Astrocyte of the hippocampus (primary cell): ENCODE data around the gene CYB561D1.

ENCODE experiments used
- DNase-seq: peaks from one replicate; pipeline ENCODE4 v3.0.0; 2011; ENCODE audit warnings: low read depth, low spot score

The CYB561D1 gene

GRCh38 chr1:109479901-109480300 is 14.0 kb upstream of the CYB561D1 start:
- DNase-seq = no peak

DNA sequence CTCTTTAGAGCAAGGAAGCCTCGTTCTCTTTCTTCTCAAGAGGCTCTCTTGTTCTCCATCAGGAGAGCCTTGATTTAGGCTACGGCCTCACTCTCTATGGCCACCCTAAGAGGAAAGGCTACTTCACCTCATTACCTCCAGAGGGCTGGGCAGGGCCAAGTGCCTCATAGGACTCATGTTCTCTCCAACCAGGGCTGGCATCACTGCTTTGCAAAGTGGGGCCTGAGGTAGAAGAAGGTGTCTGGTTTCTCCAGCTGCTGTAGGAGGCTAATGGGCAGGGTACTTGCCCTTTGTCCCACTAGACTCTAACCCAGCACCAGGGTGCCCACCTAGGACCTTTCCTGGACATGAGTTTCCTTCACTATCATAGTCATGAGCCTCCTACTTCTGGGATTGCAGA is 12.2 kb upstream of the CYB561D1 start:
- no peak for DNase-seq

DNA sequence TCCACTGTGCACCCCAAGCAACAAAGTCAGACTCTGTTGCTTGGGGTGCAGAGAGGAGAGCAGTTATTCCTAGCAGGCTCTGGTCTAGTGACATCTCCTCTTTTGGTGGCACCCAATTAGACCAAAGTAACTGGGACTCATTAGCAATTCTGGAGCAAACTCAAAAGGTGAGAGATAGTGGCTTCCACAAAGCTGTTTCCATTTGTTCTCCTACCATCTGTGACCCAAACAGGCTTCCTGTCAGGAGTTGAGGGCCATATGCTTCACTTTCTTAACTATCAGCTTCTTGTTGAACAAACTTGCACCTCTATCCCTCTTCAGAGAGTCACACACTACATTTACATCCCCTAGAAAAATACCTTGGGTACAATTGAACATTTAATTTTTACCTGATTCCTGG is 11.7 kb upstream of the CYB561D1 start:
- no peak for DNase-seq

DNA sequence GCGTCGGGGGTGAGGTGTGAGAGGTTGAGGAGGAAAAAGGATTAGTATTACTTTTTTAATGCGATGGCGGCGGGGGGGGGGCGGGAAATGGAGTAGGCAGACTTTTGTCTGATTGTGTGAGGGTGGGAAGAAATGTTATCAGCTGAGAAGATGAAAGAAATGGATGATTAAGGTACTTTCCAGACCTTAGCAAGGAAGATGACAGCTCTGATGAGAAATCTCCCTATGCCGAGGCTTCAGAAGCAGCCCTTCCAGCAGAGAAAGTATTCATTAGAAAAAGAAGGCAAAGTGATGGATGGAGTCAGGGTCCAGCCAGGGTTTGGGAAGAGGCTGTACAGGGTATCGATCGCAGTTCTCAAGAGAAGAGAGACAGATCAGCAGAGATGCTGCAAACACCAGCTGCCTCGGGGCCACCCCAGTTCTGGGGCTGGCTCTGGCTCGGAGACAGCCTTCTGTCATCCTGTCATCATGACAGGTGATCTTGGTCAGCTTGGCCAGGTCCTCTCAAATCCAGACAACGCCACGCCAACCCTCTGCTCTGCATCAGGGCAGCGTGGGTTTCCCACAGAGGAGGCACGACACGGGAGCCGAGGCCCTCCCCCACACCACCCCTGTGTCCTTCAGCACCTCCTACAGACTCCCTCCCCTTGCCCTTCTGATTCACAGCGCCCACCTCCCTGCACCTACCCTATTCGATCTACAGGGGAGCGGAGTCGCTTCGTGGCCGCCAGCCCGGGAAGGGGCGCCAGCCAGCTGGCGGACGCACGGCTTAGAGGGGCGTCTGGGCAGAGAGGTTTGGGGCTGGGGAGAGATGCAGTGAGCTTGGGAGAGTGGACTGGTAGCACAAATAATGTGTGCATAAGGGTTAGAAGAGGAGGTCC is 10.9 kb upstream of the CYB561D1 start:
- no peak for DNase-seq

DNA sequence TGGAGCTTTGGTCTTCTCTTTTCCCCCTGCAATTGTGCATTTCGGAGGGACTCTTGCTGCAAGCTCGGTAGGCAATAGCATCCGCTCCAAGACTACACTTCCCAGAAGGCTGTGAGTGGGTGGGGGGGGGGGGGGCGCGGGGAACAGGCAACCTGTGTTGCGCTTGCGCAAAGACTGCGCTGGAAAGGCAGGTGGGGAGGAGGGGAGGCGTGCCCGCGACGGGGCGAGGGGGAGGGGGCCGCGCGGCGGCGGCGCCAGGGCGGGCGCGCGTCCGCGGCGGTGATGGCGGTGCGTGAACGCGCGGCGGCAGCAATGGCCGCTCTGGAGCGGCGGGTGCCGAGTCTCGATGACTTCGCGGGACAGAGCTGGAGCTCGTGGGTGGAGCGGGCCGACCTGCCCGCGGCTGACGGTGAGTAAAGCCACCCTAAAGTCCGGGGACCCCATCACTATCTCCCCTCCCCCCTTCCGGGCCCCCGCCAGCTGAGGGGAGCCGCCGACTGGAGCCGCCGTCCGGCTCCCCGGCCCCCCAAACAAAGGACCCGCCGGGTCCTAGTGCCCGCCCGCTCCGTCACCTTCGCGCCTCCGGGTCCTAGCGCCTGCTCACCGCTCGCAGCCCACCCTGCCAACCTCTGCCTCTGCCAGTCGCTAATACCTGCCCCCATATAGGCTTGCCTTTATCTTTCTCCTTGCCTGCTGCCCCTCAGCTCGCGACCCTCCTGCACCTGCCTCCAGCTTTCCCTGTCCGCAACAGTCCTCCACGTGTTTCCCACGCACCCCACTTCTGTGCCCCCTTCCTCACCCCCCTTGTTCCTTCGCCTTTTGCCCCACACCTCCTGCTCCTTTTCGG is 10.0 kb upstream of the CYB561D1 start, which contains the start of gene ATXN7L2:
ATXN7L2 (plus strand) TSS at position 234 of the 847 bp plus-strand sequence; CDS start at position 283, 49 bp downstream.
- DNase-seq = peak; percentile 98

DNA sequence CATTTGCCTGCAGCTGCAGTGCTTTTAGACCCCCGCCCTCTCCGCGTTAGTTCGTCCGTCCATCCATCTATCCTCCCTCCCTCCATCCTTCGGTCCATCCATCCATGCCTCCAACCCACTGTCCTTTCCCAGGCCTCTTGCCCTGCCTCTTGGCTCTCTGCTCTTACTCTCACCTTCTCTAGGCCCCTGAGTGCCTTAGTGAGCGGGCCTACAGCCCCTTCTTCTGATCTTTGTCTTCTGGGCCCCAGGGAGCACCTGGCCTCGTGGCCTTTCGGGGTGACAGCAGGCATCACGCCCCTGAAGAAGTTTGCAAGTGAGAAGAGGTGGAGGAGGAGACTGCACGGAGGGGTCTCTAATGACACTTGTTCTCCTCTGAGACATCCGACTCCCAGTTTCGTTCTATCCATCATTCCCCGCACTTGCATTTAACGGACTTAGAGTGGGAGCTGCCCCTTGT is 9.3 kb upstream of the CYB561D1 start:
- DNase-seq = peak; percentile 10

DNA sequence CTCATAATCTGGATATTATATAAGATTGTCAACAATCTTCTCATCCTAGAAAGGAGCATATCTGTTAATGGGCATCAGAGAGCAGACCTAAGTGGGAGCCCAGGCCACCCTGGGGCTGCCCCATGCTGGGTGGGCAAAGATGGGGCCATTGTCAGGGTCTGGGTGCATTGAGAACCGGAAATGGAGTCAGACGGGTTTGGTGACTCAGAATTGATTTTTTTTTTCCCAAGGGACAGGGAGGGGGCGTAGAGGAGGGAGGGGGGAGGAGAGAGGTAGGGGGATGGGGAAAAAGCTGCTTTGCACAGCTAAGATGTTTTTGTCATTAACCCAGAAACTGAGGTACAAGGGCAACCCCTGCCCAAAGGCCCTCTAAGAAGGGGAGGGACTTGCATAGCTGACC is 8.9 kb upstream of the CYB561D1 start:
- no peak for DNase-seq

GRCh38 chr1:109487261-109487660 is 6.6 kb upstream of the CYB561D1 start:
- DNase-seq = no peak

DNA sequence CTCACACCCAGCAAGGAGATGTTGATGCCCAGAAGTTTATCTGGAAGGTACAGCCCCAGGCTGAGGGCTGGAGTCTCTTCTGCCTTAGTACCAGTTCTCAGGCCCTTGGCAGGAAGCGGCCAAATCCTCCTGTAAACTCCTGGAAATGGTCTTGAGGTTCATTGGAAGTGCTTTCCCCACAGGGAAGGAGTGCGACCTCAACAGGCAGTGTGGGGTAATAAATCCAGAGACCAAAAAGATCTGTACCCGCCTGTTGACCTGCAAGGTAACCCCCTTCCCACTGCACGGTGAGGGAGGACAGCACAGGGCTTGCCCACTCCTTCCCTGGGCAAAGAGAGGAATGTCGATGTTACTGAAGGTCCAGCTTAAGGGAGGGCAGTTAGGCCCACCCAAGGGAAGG is 5.7 kb upstream of the CYB561D1 start:
- no peak for DNase-seq

DNA sequence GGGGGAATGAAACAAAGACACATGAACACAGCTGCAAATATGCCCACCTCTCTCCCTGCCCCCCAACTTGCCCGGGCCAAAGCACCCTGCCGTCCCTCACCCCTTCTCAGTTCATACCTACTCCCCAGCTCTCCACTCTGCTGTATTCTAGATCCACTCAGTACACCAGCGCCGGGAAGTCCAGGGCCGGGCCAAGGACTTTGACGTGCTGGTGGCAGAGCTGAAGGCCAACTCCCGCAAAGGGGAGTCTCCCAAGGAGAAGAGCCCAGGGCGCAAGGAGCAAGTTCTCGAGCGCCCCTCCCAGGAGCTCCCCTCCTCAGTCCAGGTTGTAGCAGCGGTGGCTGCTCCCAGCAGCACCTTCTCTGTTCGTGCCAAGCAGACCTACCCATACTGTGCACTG is 5.2 kb upstream of the CYB561D1 start:
- DNase-seq = no peak

DNA sequence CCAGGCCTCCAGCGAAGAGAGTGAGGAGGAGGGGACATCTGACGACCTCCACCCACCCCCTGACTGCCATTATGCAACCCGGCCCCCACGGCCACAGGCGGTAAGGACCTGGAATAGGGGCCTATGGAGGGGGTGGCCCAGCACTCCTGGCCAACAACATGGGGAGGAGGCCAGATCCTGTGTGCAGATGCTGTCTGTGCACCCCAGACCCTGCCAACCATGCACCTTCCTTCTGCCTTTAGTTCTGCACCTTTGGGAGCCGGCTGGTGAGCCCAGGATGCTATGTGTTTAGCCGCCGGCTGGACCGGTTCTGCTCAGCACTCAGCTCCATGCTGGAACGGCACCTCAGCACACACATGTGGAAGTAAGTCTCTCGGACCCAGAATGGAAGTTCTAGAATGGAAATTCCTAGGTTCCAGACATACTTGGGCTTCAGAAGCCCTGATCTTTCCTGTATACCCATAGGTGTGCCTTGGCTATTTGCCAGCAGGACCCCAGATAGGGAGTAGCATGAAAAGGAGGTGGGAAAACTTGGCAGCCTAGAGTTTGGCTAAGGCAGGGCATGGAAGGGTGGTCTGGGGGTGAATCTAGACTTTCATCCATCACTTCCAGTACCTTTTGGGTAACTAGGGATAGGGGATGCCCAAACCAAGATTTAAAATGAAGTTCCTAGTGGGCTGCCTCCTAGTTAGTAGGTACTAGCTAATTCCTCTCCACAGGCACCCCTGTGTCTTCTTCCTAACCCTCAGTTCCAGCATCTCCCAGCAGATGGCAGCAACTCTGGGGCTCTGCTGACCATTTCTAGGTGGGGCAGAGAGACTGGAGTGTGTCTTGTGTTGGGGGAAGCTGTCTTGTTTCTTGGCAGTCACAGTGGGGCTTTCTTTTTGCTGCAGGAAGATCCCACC is 3.6 kb upstream of the CYB561D1 start:
- DNase-seq = peak; percentile 79

DNA sequence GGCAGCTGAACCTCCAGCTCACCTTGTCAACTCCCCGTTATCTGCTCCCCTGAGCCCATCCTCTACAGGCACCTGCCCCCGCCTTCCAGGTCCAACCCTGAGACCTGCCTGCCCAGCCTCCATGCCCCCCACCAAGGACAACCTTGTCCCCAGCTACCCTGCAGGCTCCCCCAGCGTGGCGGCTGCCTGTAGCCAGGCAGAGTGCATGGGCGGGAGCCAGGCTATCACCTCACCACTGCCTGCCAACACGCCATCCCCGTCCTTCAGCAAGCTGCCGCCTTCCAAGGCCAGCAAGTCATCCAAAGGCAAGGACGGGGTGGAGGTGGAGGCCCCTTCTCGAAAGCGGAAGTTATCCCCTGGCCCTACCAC is 3.0 kb upstream of the CYB561D1 start:
- no peak for DNase-seq

GRCh38 chr1:109491372-109491771 is 2.5 kb upstream of the CYB561D1 start:
- no peak for DNase-seq

DNA sequence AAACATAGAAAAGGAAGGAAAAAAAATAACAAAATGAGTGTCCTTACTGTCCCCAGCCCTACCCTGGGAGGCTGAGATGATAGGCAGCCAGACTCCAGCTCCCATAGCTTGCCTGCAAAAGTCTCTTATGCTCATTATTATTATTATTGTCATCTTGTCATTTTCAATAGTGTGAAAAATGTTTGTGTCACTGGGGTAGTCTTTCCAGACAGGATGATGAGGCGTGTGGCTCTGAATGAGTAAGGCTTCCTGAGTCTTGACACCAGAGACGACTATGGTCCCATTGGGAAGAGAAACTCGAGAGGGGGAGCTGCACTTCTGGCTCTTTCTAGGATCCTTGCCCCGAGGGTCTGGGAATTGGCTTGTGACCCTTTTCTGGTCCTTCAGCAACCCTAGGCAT is 1.1 kb upstream of the CYB561D1 start:
- no peak for DNase-seq

DNA sequence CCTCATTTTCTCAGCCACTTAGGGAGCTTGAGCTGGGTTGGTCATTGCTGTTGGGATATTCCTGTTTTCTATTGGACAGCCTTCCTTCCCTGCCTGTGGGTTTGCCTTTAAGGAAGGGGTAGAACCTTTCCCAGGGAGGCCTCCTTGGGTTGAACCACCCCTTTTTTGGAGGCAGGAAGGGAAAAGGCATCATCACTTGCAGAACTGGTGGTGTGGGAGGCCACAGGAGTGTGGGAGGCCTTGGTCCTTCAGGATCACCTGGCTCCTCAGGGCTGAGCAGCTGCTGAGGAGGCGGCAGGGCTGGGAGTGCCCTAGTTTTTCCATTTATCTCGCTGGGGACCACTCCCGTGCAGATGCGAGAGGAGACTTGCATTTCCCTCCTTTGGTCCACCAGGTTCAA is 667 bp upstream of the CYB561D1 start:
- no peak for DNase-seq

GRCh38 chr1:109495738-109496137 is 1.8 kb downstream of the CYB561D1 start:
- DNase-seq = no peak

DNA sequence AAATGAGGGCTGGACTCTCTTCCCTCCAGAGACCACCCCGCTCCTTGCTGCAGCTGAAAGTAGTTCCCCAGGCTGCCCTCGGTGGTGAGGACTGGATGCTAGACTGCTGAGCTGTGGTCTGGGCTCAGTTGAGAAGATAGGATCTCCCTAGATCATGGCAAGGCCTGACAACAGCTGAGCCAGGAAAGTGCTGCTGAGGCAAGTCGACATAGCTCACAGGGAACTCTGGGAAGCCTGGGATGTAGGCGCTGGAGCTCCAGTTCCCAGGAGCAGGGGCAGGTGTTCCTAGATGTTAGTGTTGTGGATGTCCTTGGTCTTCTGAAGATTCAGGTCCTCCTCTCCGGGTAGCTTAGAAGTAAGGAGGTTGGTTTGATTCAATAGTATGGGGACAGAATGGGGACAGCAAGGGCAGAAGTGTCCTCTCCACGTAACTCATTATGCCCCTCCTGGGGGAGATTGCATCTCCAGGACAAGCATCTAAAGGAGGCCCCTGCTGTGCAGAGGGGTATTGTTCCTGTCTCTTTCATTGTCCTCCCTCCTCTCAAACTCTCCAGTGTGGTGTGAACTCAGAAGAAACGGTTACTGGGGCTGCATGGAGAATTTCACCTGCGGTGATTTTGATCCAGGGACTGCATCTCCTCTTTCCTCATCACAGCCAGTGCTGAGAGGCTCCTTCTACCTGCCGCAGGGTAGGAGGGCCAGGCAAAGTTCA is 3.7 kb downstream of the CYB561D1 start:
- no peak for DNase-seq

DNA sequence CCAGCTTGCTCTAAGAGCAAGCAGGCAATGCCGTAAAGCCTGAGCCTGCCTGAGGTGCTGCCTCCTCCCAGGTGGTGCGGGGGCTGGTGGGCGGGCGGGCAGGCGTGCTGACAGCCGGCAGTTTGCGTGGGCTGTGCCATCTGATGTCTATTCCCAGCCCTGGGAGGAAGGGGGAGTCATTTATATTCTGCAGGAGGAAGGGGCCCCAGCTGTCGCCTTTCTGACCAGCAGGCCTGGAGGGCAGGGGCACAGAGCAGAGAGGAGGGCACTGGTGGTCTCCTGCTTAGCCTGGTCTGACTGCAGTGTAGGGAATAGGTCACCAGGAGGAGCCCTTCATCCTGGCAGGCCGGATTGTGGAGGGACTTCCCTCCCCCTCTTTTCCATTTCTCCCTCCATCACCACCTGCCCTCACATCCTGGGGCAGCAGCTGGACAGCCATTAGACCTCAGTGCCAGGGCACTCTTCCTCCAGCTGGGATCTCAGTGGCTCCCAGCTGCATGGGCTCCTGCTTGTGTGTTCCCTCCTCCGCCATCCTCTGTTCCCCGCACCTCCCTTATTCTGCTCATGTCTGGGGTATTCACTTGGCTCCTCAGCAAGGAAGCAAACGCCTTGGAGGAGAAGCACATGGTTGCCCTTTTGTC is 4.4 kb downstream of the CYB561D1 start:
- peak; percentile 62 for DNase-seq

GRCh38 chr1:109499081-109499480 is 5.2 kb downstream of the CYB561D1 start:
- no peak for DNase-seq
